ENCODE data around the gene FOXS1. TPM values are rescaled to one million over a fixed set of nuclear protein-coding genes. Genes with fewer than 3 reads are reported as not detected.

FOXS1 gene
- total and polyA plus RNA-seq, 3 donors from 2014 or later: 4.3 to 10.0 (median 4.4) TPM

DNA sequence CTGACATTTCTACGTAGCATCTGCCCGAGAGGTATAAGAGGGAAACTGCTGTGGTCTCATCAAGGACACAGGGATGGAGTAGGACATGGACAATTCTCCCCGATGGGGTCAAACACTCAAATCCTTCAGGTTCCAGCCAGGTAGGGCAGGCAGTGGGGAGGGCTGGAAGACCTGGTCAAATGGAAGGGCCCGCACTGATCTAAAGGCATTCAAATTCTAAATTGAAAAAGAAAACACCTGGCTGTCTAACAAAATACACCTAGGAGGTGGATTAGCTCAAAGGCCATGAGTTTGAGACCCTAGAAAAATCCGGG, 16.7 kb upstream of the FOXS1 start:
- H3K9me3 ChIP-seq: no peaks in the 10 kb centered on the region
- no peaks in the 10 kb centered on the region for H3K36me3 ChIP-seq (ENCODE audit: low read depth, missing control alignments)
- TF ChIP-seq, protein P1, sequence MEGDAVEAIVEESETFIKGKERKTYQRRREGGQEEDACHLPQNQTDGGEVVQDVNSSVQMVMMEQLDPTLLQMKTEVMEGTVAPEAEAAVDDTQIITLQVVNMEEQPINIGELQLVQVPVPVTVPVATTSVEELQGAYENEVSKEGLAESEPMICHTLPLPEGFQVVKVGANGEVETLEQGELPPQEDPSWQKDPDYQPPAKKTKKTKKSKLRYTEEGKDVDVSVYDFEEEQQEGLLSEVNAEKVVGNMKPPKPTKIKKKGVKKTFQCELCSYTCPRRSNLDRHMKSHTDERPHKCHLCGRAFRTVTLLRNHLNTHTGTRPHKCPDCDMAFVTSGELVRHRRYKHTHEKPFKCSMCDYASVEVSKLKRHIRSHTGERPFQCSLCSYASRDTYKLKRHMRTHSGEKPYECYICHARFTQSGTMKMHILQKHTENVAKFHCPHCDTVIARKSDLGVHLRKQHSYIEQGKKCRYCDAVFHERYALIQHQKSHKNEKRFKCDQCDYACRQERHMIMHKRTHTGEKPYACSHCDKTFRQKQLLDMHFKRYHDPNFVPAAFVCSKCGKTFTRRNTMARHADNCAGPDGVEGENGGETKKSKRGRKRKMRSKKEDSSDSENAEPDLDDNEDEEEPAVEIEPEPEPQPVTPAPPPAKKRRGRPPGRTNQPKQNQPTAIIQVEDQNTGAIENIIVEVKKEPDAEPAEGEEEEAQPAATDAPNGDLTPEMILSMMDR (IDR thresholded peaks at IDR 0.05): no peak
- no peak for TF ChIP-seq POLR2A (IDR thresholded peaks at IDR 0.05)
- 53 to 54% methylated on average over 5 of the region's 5 CpGs for WGBS, 2 donors
- H3K27ac ChIP-seq: no peak overlapping the region
- no peaks in the 10 kb centered on the region for H3K27me3 ChIP-seq
- no peak for DNase-seq
- peaks cover 21% of the 10 kb centered on the region for H3K4me1 ChIP-seq
- peak overlapping the region in 1 of 2 donors; percentile 64 for H3K4me3 ChIP-seq
- intact Hi-C loops (cut with DNase I; ENCODE audit: low total_unique reads): no loop called here

DNA sequence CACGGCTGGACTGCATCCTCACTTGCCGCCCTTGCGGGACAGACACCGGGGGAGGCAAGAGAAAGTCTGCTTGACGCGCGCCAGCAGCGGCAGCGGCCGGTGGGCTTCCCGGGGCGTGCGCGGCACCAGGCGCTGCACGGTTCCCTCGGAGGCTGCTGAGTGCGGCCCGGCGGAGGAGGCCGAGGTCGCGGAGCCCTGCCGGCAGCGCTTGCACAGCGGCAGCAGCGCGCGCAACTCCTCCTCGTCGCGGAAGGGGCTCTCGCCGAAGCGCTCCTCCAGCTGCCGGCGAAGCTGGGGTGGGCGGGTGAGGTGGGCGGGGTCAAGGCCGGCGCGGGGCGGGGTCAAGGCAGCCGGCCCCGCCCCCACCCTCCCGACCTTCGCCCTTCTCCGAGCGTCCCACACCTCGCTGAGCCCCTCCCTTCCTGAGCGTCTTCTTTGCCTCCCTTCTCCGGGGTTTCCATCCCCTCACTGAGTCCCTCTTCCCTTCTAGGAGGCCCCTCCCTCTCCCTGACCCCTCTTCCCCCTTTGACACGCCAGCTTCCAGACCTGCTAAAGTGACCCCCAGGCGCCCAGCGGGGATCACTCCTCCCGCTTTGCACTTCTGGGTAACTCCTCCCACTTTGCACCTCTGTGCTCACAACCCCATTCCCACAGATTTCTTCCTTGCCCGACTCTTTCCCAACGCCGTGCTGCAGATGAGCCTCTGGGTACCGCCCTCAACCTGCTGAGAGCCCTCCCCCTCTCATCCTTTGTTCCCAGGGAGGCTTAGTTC, 16.2 kb upstream of the FOXS1 start:
- no peaks in the 10 kb centered on the region for H3K9me3 ChIP-seq
- H3K4me3 ChIP-seq: peak overlapping the region; percentile 51 to 64
- 13 to 23% methylated on average over 9 to 15 of the region's 60 CpGs for WGBS, 2 donors
- intact Hi-C loops (cut with DNase I; ENCODE audit: low total_unique reads): no loop called here
- H3K27me3 ChIP-seq: no peaks in the 10 kb centered on the region
- TF ChIP-seq, protein P1 (IDR thresholded peaks at IDR 0.05): no peak
- TF ChIP-seq POLR2A (IDR thresholded peaks at IDR 0.05): no peak
- no peaks in the 10 kb centered on the region for H3K36me3 ChIP-seq (ENCODE audit: low read depth, missing control alignments)
- DNase-seq: peak; percentile 79
- peaks cover 21% of the 10 kb centered on the region for H3K4me1 ChIP-seq
- no peak overlapping the region for H3K27ac ChIP-seq

DNA sequence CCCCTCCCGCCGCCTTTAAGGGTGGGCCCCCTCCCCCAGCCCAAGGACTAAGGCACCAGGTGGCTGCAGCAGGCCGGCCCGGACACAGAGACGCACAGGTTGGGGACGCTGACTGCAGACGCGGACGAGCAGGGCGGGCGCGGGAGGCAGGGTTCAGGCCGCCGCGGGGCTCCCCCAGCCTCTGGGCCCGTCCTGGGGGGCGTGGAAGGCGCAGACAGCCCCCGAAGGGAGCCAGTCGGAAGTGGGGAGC, 15.7 kb upstream of the FOXS1 start:
- intact Hi-C loops (cut with DNase I; ENCODE audit: low total_unique reads): no loop called here
- Histone ChIP-seq H3K4me3 (peak overlapping the region; percentile 51 to 64), H3K36me3 (ENCODE audit: low read depth, missing control alignments) (no peaks in the 10 kb centered on the region), H3K4me1 (peaks cover 21% of the 10 kb centered on the region), H3K9me3 (no peaks in the 10 kb centered on the region), H3K27ac (no peak overlapping the region), H3K27me3 (no peaks in the 10 kb centered on the region)
- DNase-seq: no peak
- TF ChIP-seq, protein P1 (IDR thresholded peaks at IDR 0.05): no peak
- no peak for TF ChIP-seq POLR2A (IDR thresholded peaks at IDR 0.05)
- WGBS, 2 donors: 0 to 1% methylated on average over 5 to 12 of the region's 20 CpGs

DNA sequence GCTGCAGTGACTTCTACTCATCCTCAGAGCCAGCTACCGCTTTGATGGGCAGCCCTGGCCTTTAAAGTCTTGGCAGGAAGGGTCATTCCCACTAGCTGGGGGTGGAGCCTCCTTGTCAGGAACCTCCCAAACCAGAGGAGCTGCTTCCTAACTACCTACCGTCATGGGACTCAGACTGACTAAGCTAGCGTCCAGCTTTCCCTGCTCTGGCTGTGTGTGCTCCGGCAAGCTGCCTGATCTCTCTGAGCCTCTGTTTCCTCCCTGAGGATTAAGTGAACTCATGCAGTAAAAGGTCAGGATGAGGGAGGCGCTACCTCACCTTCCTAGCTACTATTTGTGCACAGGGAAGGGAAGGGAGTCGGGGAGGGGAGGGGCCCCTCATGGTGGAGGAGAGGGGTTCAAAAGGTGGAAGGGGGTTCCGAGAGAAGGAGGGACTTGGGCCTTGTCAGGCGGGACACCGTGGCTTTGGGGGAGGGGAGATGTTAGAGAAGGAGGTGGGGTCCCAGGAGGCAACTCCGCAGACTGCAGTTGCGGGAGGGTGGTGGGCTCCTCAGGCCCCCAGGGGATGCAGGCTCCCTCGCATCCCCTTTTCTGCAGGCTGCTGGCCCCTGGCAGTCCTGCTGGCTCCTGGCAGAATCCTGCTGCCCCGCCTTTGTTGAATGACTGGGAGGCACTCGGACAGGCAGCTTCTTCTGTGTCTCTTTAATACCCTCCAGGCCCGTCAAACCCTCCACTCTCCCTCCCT, 15.2 kb upstream of the FOXS1 start:
- Histone ChIP-seq H3K36me3 (ENCODE audit: low read depth, missing control alignments) (no peaks in the 10 kb centered on the region), H3K27me3 (no peaks in the 10 kb centered on the region), H3K4me1 (peaks cover 16% of the 10 kb centered on the region), H3K27ac (no peak overlapping the region), H3K9me3 (no peaks in the 10 kb centered on the region), H3K4me3 (peak overlapping the region; percentile 51 to 64)
- no peak for TF ChIP-seq POLR2A (IDR thresholded peaks at IDR 0.05)
- TF ChIP-seq, protein P1 (IDR thresholded peaks at IDR 0.05): no peak
- 6 to 15% methylated on average over 13 to 15 of the region's 15 CpGs for WGBS, 2 donors
- DNase-seq: no peak
- intact Hi-C loops (cut with DNase I; ENCODE audit: low total_unique reads): no loop called here
